Esophagus squamous epithelium (tissue), 4 donors: ENCODE measurements around the gene ATP8A1.

Experiments used
- POLR2A ChIP-seq, 4 donors: fragments of 450-650 bp; IDR thresholded peaks; one replicate each; pipeline ENCODE4 v1.6.1; 2017; ENCODE audit warnings: antibody characterized with exemption in 4 of 4, mild to moderate bottlenecking in 4 of 4, moderate library complexity in 3 of 4
- TF ChIP-seq, protein P1 (sequence below), 6 experiments: fragments of 450-650 bp in 4 of 6; fragments of 200-600 bp in 2 of 6; sonication (generic) in 2 of 6; IDR thresholded peaks; one replicate each; pipeline ENCODE4 v1.5.1; 2016 to 2019; ENCODE audit warnings: antibody characterized with exemption in 6 of 6, mild to moderate bottlenecking in 4 of 6, moderate library complexity in 4 of 6

DNA sequence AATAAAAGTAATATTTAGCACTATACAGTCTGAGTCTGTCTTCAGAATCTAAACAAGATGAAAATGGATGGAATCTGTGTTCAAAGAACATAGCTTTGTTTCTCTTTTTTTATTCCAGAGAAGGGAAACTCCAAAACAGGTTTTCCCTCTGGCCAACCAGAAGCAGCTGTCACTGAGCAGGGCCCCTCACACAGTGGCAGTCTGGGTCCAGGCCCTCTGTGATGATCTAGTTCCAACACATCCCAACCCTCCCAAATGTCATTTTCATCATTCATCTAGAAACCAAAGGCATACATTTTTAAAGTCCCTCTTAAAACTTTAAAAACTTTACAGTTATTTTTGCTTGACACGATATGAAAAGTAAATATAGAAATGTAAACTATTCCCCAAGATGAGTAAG lies 70.1 kb downstream of the ATP8A1 start:
- TF ChIP-seq POLR2A (IDR thresholded peaks at IDR 0.05): no peak
- TF ChIP-seq, protein P1, sequence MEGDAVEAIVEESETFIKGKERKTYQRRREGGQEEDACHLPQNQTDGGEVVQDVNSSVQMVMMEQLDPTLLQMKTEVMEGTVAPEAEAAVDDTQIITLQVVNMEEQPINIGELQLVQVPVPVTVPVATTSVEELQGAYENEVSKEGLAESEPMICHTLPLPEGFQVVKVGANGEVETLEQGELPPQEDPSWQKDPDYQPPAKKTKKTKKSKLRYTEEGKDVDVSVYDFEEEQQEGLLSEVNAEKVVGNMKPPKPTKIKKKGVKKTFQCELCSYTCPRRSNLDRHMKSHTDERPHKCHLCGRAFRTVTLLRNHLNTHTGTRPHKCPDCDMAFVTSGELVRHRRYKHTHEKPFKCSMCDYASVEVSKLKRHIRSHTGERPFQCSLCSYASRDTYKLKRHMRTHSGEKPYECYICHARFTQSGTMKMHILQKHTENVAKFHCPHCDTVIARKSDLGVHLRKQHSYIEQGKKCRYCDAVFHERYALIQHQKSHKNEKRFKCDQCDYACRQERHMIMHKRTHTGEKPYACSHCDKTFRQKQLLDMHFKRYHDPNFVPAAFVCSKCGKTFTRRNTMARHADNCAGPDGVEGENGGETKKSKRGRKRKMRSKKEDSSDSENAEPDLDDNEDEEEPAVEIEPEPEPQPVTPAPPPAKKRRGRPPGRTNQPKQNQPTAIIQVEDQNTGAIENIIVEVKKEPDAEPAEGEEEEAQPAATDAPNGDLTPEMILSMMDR (IDR thresholded peaks at IDR 0.05): no peak
